Stimulated activated naive CD8-positive, alpha-beta T cell treated with anti-CD3 and anti-CD28 coated beads, Interleukin-15, amount 100 ng/mL, for 72 hours (primary cell): ENCODE data around the gene HEXD.

Source experiments
- ATAC-seq: fragments of 150-1000 bp; cut with Tn5 transposase; 2 replicates; pipeline ENCODE4 v1.10.0; 2021; ENCODE audit warnings: mild to moderate bottlenecking, moderate library complexity
- DNase-seq, 2 donors: peaks; one replicate each; pipeline ENCODE4 v3.0.0; 2021 to 2022
- H3K27ac Mint-ChIP-seq, 2 donors: one replicate each; pipeline ENCODE4 v1.8.0; 2022; ENCODE audit warnings: mild to moderate bottlenecking in 2 of 2, mixed read lengths in 2 of 2, moderate library complexity in 2 of 2
- H3K27me3 Mint-ChIP-seq: one replicate; pipeline ENCODE4 v1.8.0; 2022; ENCODE audit warnings: mixed read lengths
- H3K4me1 Mint-ChIP-seq: one replicate; pipeline ENCODE4 v1.8.0; 2022; ENCODE audit warnings: mild to moderate bottlenecking, mixed read lengths
- H3K4me3 Mint-ChIP-seq, 2 donors: one replicate each; pipeline ENCODE4 v1.8.0; 2022; ENCODE audit warnings: mild to moderate bottlenecking in 2 of 2, mixed read lengths in 2 of 2, moderate library complexity in 1 of 2
- H3K9me3 Mint-ChIP-seq, 2 donors: one replicate each; pipeline ENCODE4 v1.8.0; 2022; ENCODE audit warnings: mixed read lengths in 2 of 2

HEXD gene

DNA sequence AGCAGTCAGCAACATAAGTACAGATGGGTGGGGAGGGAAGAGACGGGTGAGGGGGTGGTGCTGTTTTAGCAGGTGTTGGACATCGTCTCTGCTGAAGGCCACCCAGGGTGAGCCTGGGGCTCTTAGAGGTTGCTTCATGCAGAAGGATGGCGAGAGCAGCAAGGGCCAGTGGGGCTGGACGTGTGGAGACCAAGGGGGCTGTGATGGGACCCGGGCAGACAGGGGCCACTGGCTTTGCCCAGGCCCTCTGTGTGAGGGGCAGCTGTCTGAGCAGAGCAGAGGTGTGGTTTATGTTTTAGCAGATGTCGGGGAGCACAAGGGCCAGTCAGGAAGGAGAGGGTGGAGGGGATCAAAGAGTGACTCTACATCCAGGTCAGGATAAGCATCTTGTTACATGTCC, 45.2 kb downstream of the HEXD start:
- Mint-ChIP-seq H3K9me3 (no peaks in the 10 kb centered on the region), H3K27ac (no peak overlapping the region), H3K4me1 (peaks cover 48% of the 10 kb centered on the region), H3K27me3 (no peaks in the 10 kb centered on the region), H3K4me3 (no peak overlapping the region)
- no peak for ATAC-seq
- DNase-seq, result no peak

DNA sequence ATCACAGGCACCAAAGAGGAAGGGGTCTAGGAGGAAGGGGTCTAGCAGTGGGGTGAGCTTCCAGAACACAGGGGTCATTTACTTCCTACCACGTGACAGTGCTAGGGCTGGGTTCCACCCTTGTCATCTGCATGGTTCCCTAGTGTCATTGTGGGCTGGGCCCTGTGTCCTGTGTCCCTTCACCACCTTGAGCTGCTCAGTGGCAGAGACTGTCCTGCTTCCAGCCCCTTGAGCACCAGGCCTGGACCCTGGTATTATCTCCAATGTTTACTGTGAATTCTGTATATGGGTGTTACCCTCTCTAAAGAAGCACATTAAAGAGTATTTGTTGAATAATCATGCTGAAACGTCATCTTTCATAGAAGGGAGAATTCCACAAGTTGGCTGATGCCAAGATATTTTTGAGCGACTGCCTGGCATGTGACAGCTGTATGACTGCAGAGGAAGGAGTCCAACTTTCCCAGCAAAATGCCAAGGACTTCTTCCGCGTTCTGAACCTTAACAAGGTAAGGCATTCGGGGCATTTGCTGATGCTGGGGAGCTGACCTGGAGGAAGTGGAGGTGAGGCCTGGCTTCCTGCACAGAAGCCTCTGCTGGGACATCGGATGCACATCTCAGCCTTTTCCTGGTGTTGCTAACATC, 45.9 kb downstream of the HEXD start:
- no peaks in the 10 kb centered on the region for H3K9me3 Mint-ChIP-seq

DNA sequence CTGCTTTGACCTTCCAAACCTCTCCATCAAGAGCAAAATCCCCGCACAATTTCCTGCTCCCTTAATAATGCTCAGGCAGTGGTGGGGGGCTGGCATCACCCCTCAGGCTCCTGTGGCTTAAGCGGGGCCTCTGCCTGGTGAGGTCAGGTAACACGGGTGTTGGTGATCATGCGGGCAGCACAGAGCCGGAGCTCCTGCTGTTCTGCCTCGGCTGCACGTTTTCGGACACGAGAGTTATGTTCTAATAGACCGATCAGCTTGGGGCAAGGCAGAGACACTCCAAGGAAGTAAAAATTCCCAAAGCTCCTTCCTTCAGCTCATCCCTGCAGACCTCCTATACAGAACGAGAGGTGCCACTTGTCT, 46.4 kb downstream of the HEXD start:
- Mint-ChIP-seq H3K27ac (no peak overlapping the region), H3K9me3 (no peaks in the 10 kb centered on the region), H3K4me1 (peaks cover 45% of the 10 kb centered on the region), H3K27me3 (no peaks in the 10 kb centered on the region), H3K4me3 (no peak overlapping the region)
- no peak for ATAC-seq
- DNase-seq, result no peak

More for the DNA sequence above, 45.9 kb downstream of the HEXD start:
- H3K27ac Mint-ChIP-seq, result no peak overlapping the region
- no peak overlapping the region for H3K4me3 Mint-ChIP-seq
- H3K27me3 Mint-ChIP-seq, result no peaks in the 10 kb centered on the region
- DNase-seq, result no peak
- peaks cover 50% of the 10 kb centered on the region for H3K4me1 Mint-ChIP-seq
- no peak for ATAC-seq

DNA sequence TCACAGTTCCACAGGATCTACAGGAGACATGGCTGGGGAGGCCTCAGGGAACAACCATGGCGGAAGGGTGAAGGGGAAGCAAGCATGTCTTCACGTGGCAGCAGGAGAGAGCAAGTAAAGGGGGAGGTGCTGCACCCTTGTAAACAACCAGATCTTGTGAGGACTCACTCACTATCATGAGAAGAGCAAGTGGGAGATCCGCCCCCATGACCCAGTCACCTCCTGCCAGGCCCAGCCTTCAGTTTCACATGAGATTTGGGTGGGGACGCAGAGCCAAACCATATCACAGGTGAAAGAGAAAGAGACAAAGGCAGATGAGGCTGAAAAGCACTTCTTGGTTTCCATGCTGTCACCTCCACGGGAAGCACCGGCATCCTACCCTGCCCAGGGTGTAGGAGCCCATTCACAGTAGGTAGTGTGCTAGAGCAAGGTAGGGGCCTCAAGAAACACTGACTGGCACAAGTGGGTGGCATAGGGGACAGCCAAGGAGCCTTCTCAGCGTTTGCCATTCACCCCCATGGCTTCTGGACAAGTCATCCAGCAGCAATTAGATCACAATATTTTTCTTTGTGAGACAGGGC, 47.0 kb downstream of the HEXD start:
- DNase-seq (no peak), ATAC-seq (peak; percentile 31)

DNA sequence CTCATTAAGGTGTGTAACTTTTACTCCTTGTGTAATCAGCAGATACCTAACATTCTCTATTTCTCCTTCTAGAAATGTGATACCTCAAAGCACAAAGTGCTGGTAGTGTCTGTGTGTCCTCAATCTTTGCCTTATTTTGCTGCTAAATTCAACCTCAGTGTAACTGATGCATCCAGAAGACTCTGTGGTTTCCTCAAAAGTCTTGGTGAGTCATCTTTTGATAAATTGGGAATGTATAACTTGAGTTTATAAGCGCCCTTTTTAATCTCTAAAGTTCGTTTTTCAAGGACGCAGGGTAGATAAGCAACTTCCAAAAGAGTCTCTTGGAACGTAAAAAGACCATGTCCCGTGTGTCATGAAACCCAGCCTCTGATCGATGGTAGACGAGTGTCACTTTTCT, 50.5 kb downstream of the HEXD start:
- no peak for ATAC-seq
- Mint-ChIP-seq H3K27ac (no peak overlapping the region), H3K27me3 (no peaks in the 10 kb centered on the region), H3K4me3 (no peak overlapping the region), H3K9me3 (no peaks in the 10 kb centered on the region), H3K4me1 (peaks cover 22% of the 10 kb centered on the region)
- no peak for DNase-seq

More for the DNA sequence above, 47.0 kb downstream of the HEXD start:
- H3K9me3 Mint-ChIP-seq, result no peaks in the 10 kb centered on the region
- H3K4me1 Mint-ChIP-seq, result peaks cover 42% of the 10 kb centered on the region
- H3K27me3 Mint-ChIP-seq, result no peaks in the 10 kb centered on the region
- H3K27ac Mint-ChIP-seq, result no peak overlapping the region
- no peak overlapping the region for H3K4me3 Mint-ChIP-seq

DNA sequence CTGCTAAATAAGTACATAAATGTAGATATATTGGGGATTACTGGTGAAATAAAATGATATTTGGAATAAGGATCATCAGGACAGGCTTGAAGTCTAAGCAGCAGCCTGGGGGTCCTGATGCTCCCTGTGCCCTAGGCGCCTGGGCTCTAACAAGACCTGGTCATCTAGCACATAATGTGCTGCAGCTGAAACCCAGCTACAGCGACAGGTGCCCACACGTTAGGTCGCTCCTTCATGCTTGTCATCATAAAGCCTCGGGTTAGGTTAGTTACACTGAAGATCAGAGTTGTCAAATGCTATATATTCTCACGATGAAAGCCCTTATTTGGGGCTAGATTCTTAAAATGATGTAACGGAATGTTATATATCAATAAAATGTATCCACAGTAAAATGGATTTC, 51.9 kb downstream of the HEXD start:
- H3K4me1 Mint-ChIP-seq, result peaks cover 9% of the 10 kb centered on the region
- H3K27me3 Mint-ChIP-seq, result no peaks in the 10 kb centered on the region
- H3K27ac Mint-ChIP-seq, result no peak overlapping the region
- DNase-seq (no peak), ATAC-seq (no peak)
- H3K4me3 Mint-ChIP-seq, result no peak overlapping the region
- no peaks in the 10 kb centered on the region for H3K9me3 Mint-ChIP-seq

DNA sequence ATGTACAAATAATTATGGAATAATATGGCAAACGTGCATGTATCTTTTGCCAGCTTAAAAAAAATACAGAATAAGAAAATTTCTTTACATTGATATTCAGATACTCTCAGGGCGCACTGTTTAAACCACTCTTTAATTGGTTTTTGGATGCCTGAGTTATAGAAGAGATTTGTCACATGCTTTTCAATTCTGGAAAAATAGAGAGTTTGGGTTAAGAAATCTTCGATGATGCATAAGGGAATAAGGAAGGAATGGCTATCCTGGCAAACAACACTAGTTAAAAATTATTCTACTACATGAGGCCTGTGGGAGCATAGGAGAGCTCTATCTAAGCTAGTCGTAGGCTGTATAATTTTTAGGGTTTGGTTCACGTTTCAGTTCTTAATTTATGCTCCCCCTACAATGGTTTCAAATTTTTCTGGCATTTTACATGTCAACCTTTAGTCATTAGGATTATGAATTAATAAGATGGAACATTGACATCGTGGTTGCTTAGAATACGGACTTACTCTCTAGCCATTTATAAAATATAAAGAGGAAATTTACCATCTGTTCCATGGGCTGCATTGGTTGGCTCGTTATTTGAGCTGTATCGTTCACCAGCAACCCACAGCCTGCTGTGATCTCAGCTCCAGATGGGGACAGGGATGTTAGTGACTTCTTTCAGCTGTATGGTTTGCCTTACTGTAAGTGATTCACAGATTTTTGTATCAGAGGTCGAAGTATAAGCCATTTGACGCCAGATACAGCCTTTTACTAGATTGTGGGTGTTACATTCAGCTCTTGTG, 56.3 kb downstream of the HEXD start:
- Mint-ChIP-seq H3K27me3 (no peaks in the 10 kb centered on the region), H3K4me1 (peaks cover 19% of the 10 kb centered on the region), H3K4me3 (no peak overlapping the region), H3K9me3 (no peaks in the 10 kb centered on the region), H3K27ac (no peak overlapping the region)
- ATAC-seq (no peak), DNase-seq (no peak)

DNA sequence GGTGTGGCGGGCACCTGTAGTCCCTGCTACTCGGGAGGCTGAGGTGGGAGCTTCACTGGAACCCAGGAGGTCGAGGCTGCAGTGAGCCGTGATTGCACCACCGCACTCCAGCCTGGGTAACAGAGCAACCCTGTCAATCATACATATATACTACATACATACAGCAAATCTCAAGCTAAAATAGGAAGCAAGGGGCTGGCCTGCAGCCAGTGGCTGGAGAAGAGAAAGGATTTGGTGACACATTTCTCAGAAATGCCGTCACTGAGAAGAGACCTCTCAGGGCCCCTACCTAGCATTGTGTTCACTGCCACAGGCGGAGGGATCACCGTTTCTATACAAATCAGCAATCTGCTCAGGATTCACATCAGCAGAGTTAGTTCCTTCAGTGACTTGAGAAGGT, 57.3 kb downstream of the HEXD start:
- ATAC-seq (no peak), DNase-seq (no peak)
- Mint-ChIP-seq H3K4me1 (peaks cover 21% of the 10 kb centered on the region), H3K27me3 (no peaks in the 10 kb centered on the region), H3K9me3 (no peaks in the 10 kb centered on the region), H3K27ac (peak overlapping the region in 1 of 2 donors; percentile 61), H3K4me3 (no peak overlapping the region)

DNA sequence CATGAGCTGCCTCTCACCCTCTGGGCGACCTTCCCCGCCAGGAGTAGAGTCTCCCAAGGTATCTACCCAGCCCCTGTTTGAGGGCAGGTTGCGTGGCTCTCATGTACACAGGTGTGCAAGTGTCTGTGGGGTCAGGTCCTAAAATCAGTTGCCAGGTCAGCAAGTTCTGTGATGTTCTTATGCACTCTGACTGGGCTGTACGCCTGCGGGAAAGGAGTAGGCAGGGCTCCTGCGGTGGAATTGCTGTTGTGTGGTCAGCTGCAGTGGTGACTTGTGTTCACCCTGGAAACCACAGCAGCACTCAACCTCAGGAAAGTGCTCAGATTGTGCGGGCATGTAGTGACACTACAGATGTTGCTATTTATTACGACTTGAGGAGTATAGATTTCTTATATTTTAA, 59.8 kb downstream of the HEXD start:
- H3K9me3 Mint-ChIP-seq, result no peaks in the 10 kb centered on the region
- H3K4me1 Mint-ChIP-seq, result peaks cover 21% of the 10 kb centered on the region
- H3K27me3 Mint-ChIP-seq, result no peaks in the 10 kb centered on the region
- peak overlapping the region in 1 of 2 donors; percentile 61 for H3K27ac Mint-ChIP-seq
- no peak overlapping the region for H3K4me3 Mint-ChIP-seq
- ATAC-seq, result no peak
- DNase-seq, result no peak

DNA sequence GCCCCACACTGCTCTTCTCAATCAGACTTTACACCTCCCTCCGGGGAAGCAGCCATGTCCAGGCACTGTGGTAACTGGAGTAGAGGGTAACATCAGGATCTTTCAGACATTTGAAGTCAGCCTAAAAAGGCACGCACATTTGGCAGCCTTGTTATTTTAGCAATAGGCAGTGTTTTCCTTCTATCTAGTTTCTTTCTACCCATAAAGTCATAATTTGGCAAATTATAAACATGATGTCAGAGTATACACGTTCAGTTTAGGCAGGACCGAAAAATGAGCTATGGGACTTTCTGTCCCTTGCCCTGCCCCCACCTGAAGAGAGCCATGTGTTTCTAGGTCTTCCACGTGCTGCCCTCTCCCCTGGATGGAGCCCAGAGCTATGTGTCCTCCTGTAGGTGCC, 61.5 kb downstream of the HEXD start:
- H3K27ac Mint-ChIP-seq, result peak overlapping the region in 1 of 2 donors; percentile 63
- H3K27me3 Mint-ChIP-seq, result no peaks in the 10 kb centered on the region
- H3K9me3 Mint-ChIP-seq, result no peaks in the 10 kb centered on the region
- H3K4me3 Mint-ChIP-seq, result no peak overlapping the region
- peaks cover 21% of the 10 kb centered on the region for H3K4me1 Mint-ChIP-seq
- DNase-seq, result no peak
- ATAC-seq, result no peak

DNA sequence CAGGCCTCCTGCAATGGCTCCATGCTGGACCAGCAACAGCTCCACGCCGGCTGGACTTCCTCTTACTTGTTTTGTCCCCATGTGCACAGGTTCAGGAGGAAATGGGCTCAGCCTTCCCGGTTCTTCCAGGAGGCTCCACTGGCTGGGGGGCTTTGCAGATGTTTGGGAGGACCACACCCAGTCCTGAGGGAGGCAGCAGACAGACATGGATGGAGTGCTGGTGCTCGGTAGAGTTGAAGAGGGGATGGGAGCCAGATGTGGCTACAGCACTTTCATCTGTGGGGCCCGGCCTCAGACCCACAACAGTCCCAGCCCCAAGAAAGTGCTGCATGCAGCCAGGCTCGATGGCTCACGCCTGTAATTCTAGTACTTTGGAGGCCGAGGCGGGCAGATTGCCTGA, 62.2 kb downstream of the HEXD start:
- Mint-ChIP-seq H3K9me3 (no peaks in the 10 kb centered on the region), H3K27me3 (no peaks in the 10 kb centered on the region), H3K4me1 (peaks cover 21% of the 10 kb centered on the region), H3K4me3 (no peak overlapping the region), H3K27ac (no peak overlapping the region)
- ATAC-seq (no peak), DNase-seq (no peak)

DNA sequence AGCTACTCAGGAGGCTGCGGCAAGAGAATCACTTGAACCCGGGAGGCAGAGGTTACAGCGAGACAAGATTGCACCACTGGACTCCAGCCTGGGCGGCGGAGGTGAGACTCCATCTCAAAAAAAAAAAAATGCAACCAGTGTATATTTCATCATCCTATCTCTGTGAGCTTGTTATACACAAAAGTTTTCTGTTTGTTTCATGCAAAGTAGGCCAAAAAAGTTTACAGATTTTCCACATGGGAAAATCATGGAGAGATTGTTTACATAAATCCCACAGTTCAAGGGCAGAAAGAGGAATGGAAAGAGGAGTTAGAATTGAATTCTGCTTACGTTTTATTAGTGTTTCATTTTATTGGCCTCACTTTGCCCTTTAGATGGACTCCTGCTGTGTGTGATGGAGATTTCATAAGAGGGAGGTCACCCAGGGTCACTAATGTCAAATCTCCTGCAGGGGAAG, 65.1 kb downstream of the HEXD start:
- H3K4me3 Mint-ChIP-seq, result no peak overlapping the region
- H3K4me1 Mint-ChIP-seq, result peaks cover 14% of the 10 kb centered on the region
- no peaks in the 10 kb centered on the region for H3K27me3 Mint-ChIP-seq
- H3K9me3 Mint-ChIP-seq, result no peaks in the 10 kb centered on the region
- H3K27ac Mint-ChIP-seq, result no peak overlapping the region
- DNase-seq, result no peak
- no peak for ATAC-seq

DNA sequence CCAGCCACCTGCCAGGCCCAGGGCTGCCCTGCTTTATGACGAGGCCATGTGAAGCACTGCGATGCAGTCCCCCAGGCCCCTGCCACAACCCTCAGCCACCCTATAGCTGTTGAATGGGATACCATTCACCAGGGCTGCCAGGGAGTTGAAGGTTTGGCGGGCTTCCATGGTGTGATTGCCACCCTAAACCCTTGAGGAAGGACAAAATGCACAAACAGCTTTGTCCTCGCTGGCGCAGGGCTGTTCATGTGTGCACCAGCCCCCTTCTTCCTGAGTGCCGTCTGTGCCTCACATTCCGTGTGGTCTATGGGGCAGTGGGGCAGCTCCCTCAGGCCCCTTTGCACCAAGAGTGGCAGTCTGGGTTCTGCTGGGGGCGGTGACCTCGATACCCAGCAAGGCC, 65.7 kb downstream of the HEXD start:
- H3K27ac Mint-ChIP-seq, result no peak overlapping the region

DNA sequence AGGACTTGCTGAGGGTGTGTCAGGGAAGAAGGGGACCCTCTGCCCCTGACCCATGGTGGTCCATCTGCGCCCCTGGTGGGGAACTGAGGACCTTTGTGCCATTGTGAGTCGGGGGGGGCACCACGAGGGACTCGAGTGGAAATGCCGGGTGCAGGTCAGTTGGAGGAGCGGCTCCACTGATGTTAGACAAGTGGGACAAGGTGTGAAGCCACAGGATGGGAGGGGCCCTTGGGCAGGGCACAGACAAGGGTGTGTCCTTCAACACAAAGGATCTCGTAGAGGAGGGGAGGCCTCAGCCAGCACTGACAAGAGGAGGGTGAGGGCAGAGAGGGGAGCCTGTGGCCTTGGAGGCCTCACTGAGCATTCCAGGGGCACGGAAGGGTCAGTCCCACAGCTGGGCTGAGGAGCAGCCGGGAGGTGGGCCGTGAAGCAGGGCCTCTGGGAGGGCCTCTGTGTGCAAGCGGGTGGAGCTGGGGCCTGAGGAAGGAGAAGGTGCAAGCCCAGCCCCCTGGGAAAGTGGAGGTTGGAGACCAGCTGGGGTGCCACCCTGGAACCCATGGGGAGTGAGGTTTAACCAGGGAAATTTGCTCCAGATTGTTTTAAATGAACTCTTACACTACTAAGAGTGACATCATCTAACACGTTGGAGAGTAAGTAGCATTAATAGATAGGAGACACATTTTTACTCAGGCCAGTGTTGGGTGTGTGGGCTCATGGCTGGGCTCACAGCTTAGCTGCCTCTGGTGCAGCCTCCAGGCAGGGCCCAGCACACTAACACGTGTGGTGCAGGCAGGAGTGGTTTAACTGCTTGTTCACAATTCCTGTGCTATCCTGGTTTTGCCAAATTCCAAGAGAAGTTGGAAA, 68.3 kb downstream of the HEXD start:
- Mint-ChIP-seq H3K4me1 (no peaks in the 10 kb centered on the region), H3K27ac (peak overlapping the region in 1 of 2 donors; percentile 78), H3K4me3 (no peak overlapping the region), H3K9me3 (no peaks in the 10 kb centered on the region), H3K27me3 (no peaks in the 10 kb centered on the region)
- DNase-seq (no peak), ATAC-seq (peak; percentile 31)

More for the DNA sequence above, 65.7 kb downstream of the HEXD start:
- Mint-ChIP-seq H3K4me3 (no peak overlapping the region), H3K9me3 (no peaks in the 10 kb centered on the region), H3K4me1 (peaks cover 8% of the 10 kb centered on the region), H3K27me3 (no peaks in the 10 kb centered on the region)
- no peak for ATAC-seq
- DNase-seq, result no peak

DNA sequence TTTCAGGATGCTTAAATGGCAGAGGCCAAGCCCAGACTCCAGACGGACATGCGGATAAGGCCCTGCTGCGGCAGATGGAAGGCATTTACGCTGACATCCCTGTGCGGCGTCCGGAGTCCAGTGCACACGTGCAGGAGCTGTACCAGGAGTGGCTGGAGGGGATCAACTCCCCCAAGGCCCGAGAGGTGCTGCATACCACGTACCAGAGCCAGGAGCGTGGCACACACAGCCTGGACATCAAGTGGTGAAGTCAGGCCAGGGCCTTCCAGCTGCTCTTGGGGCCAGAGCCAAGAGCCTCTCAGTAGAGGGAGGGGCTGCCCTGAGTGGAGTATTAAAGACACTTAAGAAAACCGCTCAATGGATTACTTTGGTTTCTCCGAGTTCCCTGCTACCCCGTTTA, 69.8 kb downstream of the HEXD start:
- H3K4me1 Mint-ChIP-seq, result no peaks in the 10 kb centered on the region
- ATAC-seq (no peak), DNase-seq (no peak)
- no peak overlapping the region for H3K4me3 Mint-ChIP-seq
- H3K27ac Mint-ChIP-seq, result no peak overlapping the region
- H3K9me3 Mint-ChIP-seq, result no peaks in the 10 kb centered on the region
- H3K27me3 Mint-ChIP-seq, result no peaks in the 10 kb centered on the region
